Effector memory CD4-positive, alpha-beta T cell (primary cell): ENCODE results near the gene ABHD14A.
"Not testable (repeated sequence)": the region's sequence is repeated elsewhere in the genome, so short reads cannot be mapped to it uniquely, and the experiment has no call there.

Source experiments
- DNase-seq, 3 donors: peaks; one replicate each; pipeline ENCODE4 v3.0.0-alpha.2; 2020
- H3K27ac ChIP-seq: 2 replicates; pipeline ENCODE4 v1.7.0; 2013; ENCODE audit warnings: mild to moderate bottlenecking, low read length, moderate library complexity; ENCODE audit not compliant: insufficient read depth, poor library complexity, severe bottlenecking
- H3K27me3 ChIP-seq: replicated peaks from 2 replicates; pipeline ENCODE4 v1.7.0; 2013; ENCODE audit warnings: mild to moderate bottlenecking, low read length; ENCODE audit not compliant: insufficient read depth, control insufficient read depth, poor library complexity, severe bottlenecking
- H3K36me3 ChIP-seq: 2 replicates; pipeline ENCODE4 v1.7.0; 2013; ENCODE audit warnings: mild to moderate bottlenecking, low read length, moderate library complexity; ENCODE audit not compliant: control insufficient read depth, insufficient read depth
- H3K4me1 ChIP-seq: 2 replicates; pipeline ENCODE4 v1.7.0; 2013; ENCODE audit warnings: low read length, mild to moderate bottlenecking; ENCODE audit not compliant: control insufficient read depth, insufficient read depth, poor library complexity, severe bottlenecking
- H3K4me3 ChIP-seq: 2 replicates; pipeline ENCODE4 v1.7.0; 2013; ENCODE audit warnings: low read length, low read depth, mild to moderate bottlenecking; ENCODE audit not compliant: insufficient read depth, poor library complexity, severe bottlenecking
- H3K9me3 ChIP-seq: 2 replicates; pipeline ENCODE4 v1.7.0; 2013; ENCODE audit warnings: mild to moderate bottlenecking, low read length, moderate library complexity; ENCODE audit not compliant: control insufficient read depth

The ABHD14A gene

DNA sequence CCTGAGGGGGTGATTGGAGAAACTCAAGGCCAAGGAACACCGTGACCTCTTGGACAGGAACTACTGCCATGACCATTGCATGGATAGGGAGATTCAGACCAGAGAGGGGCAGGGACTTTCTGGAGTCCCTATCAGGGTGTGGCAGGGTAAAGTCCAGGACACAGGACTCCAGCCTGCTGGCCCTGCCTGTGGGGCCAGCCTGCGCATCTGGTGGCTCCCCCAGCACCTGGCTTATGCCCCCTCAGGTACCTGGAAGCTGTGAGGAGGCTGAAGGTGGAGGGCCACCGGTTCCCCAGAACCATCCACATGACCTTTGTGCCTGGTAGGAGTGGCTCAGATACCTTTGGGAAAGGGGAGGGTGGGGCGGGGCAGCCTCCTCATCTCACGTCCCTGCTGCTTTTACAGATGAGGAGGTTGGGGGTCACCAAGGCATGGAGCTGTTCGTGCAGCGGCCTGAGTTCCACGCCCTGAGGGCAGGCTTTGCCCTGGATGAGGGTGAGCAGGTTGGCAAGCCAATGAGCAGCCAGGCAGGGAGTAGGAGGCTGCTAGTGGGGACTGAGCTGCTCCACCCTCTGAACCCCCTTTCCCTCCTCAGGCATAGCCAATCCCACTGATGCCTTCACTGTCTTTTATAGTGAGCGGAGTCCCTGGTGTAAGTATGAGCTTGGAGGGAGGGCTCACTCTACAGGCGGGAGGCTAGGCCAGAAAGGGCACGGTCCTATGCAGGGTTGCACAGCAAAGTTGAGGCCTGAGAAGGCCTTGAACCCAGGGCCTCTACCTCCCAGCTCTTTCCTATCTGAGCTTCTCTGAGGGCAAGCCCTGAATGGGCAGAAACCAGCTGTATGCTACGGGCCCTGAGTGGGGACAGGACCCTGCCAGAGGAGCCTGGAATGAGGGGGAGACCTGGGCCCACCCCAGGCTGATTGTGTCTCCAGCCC is 11.4 kb downstream of the ABHD14A start:
- no peak overlapping the region for H3K4me3 ChIP-seq
- no peak for DNase-seq
- H3K9me3 ChIP-seq = no peaks in the 10 kb centered on the region
- H3K27me3 ChIP-seq = no peaks in the 10 kb centered on the region
- no peak overlapping the region for H3K27ac ChIP-seq
- peaks cover 11% of the 10 kb centered on the region for H3K4me1 ChIP-seq
- no peaks in the 10 kb centered on the region for H3K36me3 ChIP-seq

DNA sequence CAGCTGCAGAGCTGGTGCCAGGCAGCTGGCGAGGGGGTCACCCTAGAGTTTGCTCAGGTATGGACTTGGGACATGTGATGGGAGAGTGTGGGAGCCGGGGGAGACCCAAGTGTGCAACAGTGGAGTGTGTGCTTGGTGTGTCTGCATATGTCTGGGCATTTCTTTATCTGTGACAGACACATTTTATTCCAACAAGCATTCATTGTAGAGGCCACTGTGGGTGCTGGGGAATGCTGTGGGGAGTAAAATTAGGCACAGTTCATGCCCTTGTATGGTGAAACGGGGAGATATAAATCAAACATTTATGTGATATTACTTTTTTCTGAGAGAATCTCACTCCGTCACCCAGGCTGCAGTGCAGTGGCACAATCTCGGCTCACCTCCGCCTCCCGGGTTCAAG is 12.7 kb downstream of the ABHD14A start:
- H3K9me3 ChIP-seq = no peaks in the 10 kb centered on the region
- no peaks in the 10 kb centered on the region for H3K27me3 ChIP-seq
- no peak overlapping the region for H3K4me3 ChIP-seq
- H3K36me3 ChIP-seq = peaks cover 2% of the 10 kb centered on the region
- H3K27ac ChIP-seq = no peak overlapping the region
- peaks cover 4% of the 10 kb centered on the region for H3K4me1 ChIP-seq
- no peak for DNase-seq

DNA sequence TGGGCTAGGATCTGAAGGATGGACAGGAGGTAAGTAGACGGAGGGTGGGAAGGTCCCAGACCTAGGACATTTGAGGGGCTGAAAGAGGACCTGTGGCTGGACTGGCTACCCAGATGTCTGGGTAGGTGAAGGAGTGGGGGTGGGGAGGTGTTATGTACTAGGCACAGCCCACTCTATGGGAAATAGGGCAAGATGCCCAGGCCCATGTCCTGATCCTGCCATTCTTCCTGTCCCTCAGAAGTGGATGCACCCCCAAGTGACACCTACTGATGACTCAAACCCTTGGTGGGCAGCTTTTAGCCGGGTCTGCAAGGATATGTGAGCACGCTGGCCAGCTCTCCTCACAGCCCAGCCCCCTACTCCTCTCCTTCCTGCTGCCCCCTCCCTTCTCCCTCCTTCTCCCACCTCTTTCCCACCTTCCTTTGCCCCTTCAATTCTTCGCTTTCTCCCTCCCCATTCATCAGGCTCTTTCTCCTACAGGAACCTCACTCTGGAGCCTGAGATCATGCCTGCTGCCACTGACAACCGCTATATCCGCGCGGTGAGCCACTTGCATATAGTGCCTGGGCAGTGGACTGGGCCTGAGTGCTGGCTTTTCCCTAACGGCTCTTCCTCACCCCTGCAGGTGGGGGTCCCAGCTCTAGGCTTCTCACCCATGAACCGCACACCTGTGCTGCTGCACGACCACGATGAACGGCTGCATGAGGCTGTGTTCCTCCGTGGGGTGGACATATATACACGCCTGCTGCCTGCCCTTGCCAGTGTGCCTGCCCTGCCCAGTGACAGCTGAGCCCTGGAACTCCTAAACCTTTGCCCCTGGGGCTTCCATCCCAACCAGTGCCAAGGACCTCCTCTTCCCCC is 13.7 kb downstream of the ABHD14A start:
- Histone ChIP-seq H3K27ac (no peak overlapping the region), H3K36me3 (peaks cover 8% of the 10 kb centered on the region), H3K4me3 (no peak overlapping the region), H3K4me1 (no peaks in the 10 kb centered on the region), H3K9me3 (no peaks in the 10 kb centered on the region), H3K27me3 (no peaks in the 10 kb centered on the region)
- no peak for DNase-seq

DNA sequence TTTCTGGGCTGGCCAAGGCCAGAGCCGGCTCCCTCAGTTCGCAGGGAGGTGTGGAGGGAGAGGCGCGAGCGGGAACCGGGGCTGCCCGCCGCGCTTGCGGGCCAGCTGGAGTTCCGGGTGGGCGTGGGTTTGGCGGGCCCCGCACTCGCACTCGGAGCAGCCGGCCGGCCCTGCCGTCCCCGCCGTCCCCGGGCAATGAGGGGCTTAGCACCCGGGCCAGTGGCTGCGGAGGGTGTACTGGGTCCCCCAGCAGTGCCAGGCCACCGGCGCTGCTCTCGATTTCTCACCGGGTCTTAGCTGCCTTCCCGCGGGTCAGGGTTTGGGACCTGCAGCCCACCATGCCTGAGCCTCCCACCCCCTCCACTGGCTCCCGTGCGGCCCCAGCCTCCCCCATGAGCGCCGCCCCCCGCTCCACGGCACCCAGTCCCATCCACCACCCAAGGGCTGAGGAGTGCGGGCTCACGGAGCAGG is 15.7 kb downstream of the ABHD14A start:
- H3K27me3 ChIP-seq, DNase-seq, H3K27ac ChIP-seq, H3K9me3 ChIP-seq, H3K4me3 ChIP-seq: not testable (repeated sequence)
- peaks cover 21% of the 10 kb centered on the region for H3K36me3 ChIP-seq
- H3K4me1 ChIP-seq = peaks cover 10% of the 10 kb centered on the region

DNA sequence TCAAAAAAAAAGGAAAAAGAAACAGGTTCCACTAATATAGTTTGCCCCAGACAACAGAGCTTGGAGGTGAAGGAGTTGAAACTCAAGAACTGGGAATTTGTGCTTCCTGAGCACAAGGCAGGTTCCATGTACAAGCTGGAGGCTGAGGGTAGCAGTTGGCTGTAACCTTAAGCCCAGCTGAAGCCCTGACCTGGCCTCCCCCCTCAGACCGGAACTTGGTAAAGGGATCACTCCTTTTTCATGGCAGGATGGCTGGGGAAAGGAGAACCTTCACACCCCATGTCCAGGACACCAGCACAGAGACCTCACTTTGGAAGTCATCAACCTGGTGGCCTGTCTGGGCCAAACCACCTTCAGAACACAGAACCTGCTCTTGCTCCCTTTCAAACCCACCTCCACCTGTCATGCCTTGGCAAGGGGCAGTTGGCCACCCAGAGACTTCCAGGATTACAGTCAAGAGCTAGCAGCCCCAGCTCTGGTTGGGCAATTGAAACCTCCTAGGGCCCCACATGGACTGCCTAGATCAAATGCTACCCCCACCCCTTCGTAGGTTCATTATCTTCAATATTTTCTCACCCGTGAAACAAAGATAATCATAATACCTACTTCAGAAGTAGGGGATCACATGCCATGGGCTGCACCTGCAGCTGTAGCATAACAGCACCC is 17.3 kb downstream of the ABHD14A start:
- peaks cover 10% of the 10 kb centered on the region for H3K4me1 ChIP-seq
- no peak for DNase-seq
- H3K27ac ChIP-seq = no peak overlapping the region
- H3K4me3 ChIP-seq = no peak overlapping the region
- H3K9me3 ChIP-seq = no peaks in the 10 kb centered on the region
- H3K27me3 ChIP-seq = no peaks in the 10 kb centered on the region
- peaks cover 21% of the 10 kb centered on the region for H3K36me3 ChIP-seq

DNA sequence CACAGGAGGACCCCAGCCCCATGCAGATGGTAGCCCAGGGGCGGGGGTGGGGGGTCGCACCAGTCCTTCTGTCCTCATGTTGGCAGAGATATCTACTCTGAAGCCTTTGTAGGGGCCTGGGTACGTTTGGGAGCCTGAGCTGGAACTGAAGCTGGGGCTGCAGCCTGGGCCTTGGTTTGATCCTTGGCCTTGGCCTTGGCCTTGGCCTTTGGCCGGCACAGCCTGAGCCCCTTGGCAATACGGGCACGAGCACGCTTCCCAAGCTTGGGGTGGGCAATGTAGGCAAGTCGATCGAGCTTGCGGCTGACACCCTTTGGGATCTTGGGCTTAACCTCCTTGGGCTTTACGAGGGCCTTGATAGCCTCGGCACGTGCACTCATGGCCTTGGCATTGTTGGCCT is 18.8 kb downstream of the ABHD14A start:
- not testable (repeated sequence) for DNase-seq, H3K4me3 ChIP-seq, H3K27me3 ChIP-seq, H3K27ac ChIP-seq, H3K9me3 ChIP-seq
- Histone ChIP-seq H3K4me1 (peaks cover 10% of the 10 kb centered on the region), H3K36me3 (peaks cover 21% of the 10 kb centered on the region)

DNA sequence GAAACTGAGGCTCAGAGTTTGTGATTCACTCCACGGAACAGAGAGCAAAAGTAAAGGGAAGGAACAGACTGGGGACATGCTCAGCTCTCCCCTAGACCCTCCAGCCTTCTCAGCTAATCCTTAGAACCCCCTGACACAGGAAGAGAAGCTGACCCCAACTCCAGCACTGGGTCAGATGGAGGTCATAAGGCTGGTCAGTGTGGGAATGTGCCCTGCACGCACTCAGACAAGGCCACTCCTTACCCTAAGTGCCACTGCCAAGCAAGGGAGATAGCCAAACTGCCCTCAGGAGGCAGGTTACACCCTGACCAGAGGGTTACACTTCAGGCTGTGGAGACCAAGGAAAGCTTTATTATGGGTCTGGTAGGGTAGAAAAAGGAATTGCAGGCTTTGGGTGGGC is 19.7 kb downstream of the ABHD14A start:
- peaks cover 10% of the 10 kb centered on the region for H3K4me1 ChIP-seq
- H3K36me3 ChIP-seq = peaks cover 21% of the 10 kb centered on the region
- H3K9me3 ChIP-seq = no peaks in the 10 kb centered on the region
- no peak for DNase-seq
- peak overlapping the region; percentile 85 for H3K27ac ChIP-seq
- H3K27me3 ChIP-seq = no peaks in the 10 kb centered on the region
- H3K4me3 ChIP-seq = no peak overlapping the region

DNA sequence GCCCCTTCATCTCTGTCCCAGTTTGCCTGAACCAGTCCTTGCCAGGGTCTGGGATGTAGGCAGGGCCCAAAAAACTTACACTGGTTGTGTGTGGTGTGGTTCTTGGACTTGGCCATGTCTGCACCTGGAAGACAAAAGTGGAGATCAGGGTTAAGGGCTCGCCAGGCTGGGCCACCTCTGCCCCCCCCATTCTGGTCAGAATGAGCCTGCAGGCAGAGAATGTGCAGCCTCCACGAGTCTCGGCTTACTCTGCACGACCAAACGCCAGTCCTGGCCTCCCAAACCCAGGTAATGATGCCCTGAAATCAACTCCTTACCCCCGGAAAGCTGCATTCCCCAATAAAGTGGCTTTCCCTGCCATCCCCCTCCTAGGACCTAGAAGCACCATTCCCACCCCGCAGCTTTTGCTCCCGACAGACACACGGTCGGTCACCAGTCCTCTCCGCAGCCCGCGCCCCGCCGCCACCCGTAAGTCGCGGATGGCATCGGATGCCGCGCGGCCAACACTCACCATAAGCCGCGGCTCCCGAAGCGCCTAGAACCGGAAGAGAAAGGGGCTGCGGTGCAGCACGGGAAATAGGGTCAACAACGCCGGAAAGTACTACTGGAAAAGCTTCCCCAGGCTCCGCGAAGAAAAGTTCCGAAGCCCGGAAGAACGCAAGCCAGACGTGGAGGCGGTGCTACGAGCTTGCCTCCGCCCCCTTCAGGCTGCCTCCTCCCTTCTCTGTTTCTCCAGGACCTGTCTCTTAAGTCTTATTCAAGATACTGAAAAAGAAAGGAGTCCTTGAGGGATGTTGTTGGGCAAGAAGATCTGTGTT is 20.7 kb downstream of the ABHD14A start, which contains the start of gene RPL29:
TSS of gene RPL29 (minus strand) at position 550 of the 818 bp plus-strand sequence. CDS start at position 116, 434 bp downstream.
- Histone ChIP-seq H3K4me1 (peaks cover 10% of the 10 kb centered on the region), H3K27me3 (no peaks in the 10 kb centered on the region), H3K27ac (peak within 1 kb of the TSS; percentile 85), H3K36me3 (peaks cover 21% of the 10 kb centered on the region), H3K4me3 (peak within 1 kb of the TSS; percentile 79), H3K9me3 (no peaks in the 10 kb centered on the region)
- peak; percentile 82 to 87 (median 86) for DNase-seq

DNA sequence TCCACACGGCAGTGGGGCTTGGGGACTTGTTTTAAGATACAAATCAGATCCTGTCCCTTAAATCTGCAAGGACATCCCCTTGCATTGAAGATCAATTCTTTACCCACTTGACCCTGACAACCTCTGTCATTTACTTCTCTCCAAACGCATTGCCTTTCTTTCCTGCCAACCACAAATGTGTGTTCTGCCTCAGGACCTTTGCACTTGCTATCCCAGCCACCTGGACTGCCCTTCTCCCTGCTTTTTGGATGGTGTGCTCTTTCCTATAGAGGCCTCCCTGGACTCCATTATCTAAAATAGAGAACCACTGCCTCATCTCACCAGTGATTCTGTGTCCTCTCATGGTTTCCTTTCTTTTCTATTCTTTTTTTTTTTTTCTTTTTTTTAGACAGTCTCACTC is 22.3 kb downstream of the ABHD14A start:
- H3K27me3 ChIP-seq = no peaks in the 10 kb centered on the region
- H3K4me1 ChIP-seq = peaks cover 20% of the 10 kb centered on the region
- H3K9me3 ChIP-seq = no peaks in the 10 kb centered on the region
- H3K4me3 ChIP-seq = no peak overlapping the region
- no peak for DNase-seq
- H3K36me3 ChIP-seq = peaks cover 21% of the 10 kb centered on the region
- no peak overlapping the region for H3K27ac ChIP-seq
